SU-DHL-6 (cell line): ENCODE results near the gene DNAJC13.

Source experiments
- CTCF ChIP-seq: fragments of 200-600 bp; sonication (generic); IDR thresholded peaks from one replicate; pipeline ENCODE4 v1.5.1; 2017; ENCODE audit warnings: antibody characterized with exemption, mild to moderate bottlenecking, low read length, moderate library complexity; ENCODE audit not compliant: insufficient read depth, poor library complexity, severe bottlenecking
- EZH2phosphoT487 ChIP-seq: fragments of 200-600 bp; sonication (generic), shearing (Covaris generic); conservative IDR thresholded peaks from 2 replicates; pipeline ENCODE4 v1.6.1; 2018; ENCODE audit warnings: mild to moderate bottlenecking, antibody characterized with exemption, low read length, moderate library complexity, mixed read lengths

GRCh38 chr3:132456571-132456970 lies 39.3 kb downstream of the DNAJC13 start:
- TF ChIP-seq CTCF (no peak), EZH2phosphoT487 (no peak)
